ENCODE data around the gene ACER2.

ACER2 gene

DNA sequence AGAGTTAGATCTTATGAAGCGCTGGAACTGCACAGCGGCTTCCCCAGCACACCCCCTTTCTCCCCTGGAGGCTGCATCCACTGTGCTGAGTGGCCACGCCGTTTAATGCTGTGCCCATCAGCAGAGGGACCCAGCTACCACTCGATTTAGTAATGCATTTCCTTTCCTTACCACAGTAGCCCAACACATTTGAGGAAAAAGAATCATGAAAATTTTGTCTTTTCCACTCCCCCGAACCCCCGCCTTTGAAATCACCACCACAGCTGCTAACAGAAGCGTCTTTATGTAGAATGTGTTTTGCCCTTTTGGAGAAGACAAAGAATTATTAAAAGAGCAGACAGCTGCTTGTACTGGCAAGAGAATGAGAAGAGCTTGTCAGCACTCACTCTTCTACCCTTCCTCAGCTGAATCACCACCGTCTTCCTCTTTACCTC is 73.2 kb downstream of the ACER2 start:
- DNase-seq = peak in 48 of 56 donors; percentile 21 to 88 (median 67)

DNA sequence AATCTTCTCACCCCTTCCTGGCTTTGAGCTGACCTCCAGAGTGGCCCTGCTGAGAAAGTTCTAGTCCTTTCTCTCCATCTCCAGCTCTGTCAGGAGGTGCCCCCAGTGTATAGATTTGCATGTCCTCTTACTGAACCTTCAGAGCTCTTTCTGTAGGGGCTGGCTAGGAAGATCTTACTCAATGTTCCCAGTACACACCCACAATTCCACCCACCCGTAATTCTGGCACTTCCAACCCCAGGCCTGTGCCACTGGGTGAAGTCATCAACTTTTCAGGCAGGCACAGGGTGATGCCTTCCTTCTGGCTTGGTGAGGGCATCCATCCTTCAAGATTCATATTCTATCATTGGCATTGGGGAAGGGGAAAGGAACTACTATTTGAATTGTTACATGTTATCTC is 75.9 kb downstream of the ACER2 start:
- peak in 5 of 56 donors; percentile 8 to 33 (median 12) for DNase-seq

- DNase-seq = no peak
Observed at GRCh38 chr9:19485193-19485592, 76.4 kb downstream of the ACER2 start.

DNA sequence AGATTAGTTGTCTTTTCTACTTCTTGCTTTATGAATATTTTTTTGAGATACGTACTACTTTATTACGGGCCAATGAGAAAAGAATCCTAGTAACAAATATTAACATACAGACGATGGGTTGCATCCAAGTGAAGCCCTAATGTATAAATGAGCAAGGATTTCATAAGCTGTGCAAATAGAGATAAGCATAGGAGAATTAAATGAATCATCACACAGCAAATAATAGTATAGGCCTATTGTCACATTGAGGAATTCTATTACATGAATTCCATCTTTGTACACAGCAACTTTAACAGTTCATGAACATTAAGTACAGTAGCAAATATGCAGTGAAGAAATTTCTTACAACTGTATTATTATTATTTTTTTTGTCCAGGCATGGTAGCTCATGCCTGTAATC is 78.0 kb downstream of the ACER2 start:
- DNase-seq = no peak

- DNase-seq = peak in 47 of 56 donors; percentile 15 to 82 (median 60)
Observed at GRCh38 chr9:19488721-19489120, 79.9 kb downstream of the ACER2 start.

- no peak for DNase-seq
Observed at GRCh38 chr9:19490269-19490668, 81.5 kb downstream of the ACER2 start.

GRCh38 chr9:19490828-19491227 is 82.0 kb downstream of the ACER2 start:
- DNase-seq = no peak

GRCh38 chr9:19492775-19493173 is 84.0 kb downstream of the ACER2 start:
- peak in 2 of 56 donors; percentile 49 to 69 for DNase-seq

- DNase-seq = peak in 52 of 56 donors; percentile 8 to 89 (median 72)
Observed at GRCh38 chr9:19493174-19493811, 84.5 kb downstream of the ACER2 start.

- no peak for DNase-seq
Observed at GRCh38 chr9:19493876-19494275, 85.1 kb downstream of the ACER2 start.

- DNase-seq = no peak
Observed at GRCh38 chr9:19495186-19496028, 86.6 kb downstream of the ACER2 start.

GRCh38 chr9:19496321-19497050 is 87.7 kb downstream of the ACER2 start:
- DNase-seq = no peak

- DNase-seq = no peak
Observed at GRCh38 chr9:19497276-19497675, 88.5 kb downstream of the ACER2 start.

GRCh38 chr9:19498015-19498414 is 89.2 kb downstream of the ACER2 start:
- DNase-seq = no peak

All from nucleus accumbens (tissue), 56 donors.